Body of pancreas (tissue), 4 donors: ENCODE data around the gene BCL3. TPM values are rescaled to one million over a fixed set of nuclear protein-coding genes. Genes with fewer than 3 reads are reported as not detected.

ENCODE experiments used
- ATAC-seq: fragments of 150-250 bp; one replicate; pipeline ENCODE4 v1.9.1; 2016
- DNase-seq, 4 donors: peaks; one replicate each; pipeline ENCODE4 v3.0.0-alpha.2; 2019
- H3K27ac ChIP-seq, 4 donors: fragments of 200-600 bp; sonication (generic); 1 replicate in 3 of 4; 2 replicates in 1 of 4; pipeline versions ENCODE4 v1.5.1 to v1.6.1; 2016 to 2019; ENCODE audit warnings: mild to moderate bottlenecking in 1 of 4, mixed read lengths in 1 of 4, moderate library complexity in 1 of 4
- H3K27me3 ChIP-seq, 2 donors: fragments of 200-600 bp; sonication (generic); one replicate each; pipeline ENCODE4 v1.6.0; 2016; ENCODE audit warnings: mild to moderate bottlenecking in 1 of 2
- H3K36me3 ChIP-seq, 2 donors: fragments of 200-600 bp; sonication (generic); replicated peaks in 1 of 2; 2 replicates each; pipeline ENCODE4 v1.5.1; 2016; ENCODE audit warnings: low read depth in 2 of 2; ENCODE audit not compliant: insufficient read depth in 1 of 2
- H3K4me1 ChIP-seq: fragments of 200-600 bp; sonication (generic); one replicate; pipeline ENCODE4 v1.6.0; 2016
- H3K4me3 ChIP-seq, 2 donors: fragments of 200-600 bp; sonication (generic); 1 replicate in 1 of 2; 2 replicates in 1 of 2; pipeline ENCODE4 v1.5.1; 2016 to 2019
- H3K9me3 ChIP-seq, 3 donors: fragments of 200-600 bp; sonication (generic); 1 replicate in 2 of 3; 2 replicates in 1 of 3; pipeline ENCODE4 v1.5.1; 2016
- CTCF ChIP-seq, 7 experiments: fragments of 450-650 bp in 4 of 7; fragments of 200-600 bp in 3 of 7; sonication (generic) in 3 of 7; IDR thresholded peaks; one replicate each; pipeline ENCODE4 v1.5.1; 2016 to 2019; ENCODE audit warnings: antibody characterized with exemption in 7 of 7
- POLR2A ChIP-seq, 3 donors: fragments of 450-650 bp; IDR thresholded peaks; one replicate each; pipeline ENCODE4 v1.6.1; 2016; ENCODE audit warnings: antibody characterized with exemption in 3 of 3, mild to moderate bottlenecking in 2 of 3
- WGBS, 2 donors: methylation state at CpG; one replicate each; pipeline ENCODE4 v1.1.5; 2017; 5-methylcytosine and 5-hydroxymethylcytosine counted together
- intact Hi-C: fragments of 100-400 bp; cut with DNase I; formaldehyde crosslinking; loops from one replicate; pipeline ENCODE4 v1.15.1; 2023
- total RNA-seq, 2 donors: library from RNA; depleted of rRNA; stranded (reverse); fragments of >200 nt; gene quantifications; one replicate each; pipeline ENCODE4 v1.1.0, GENCODE V29; 2016

Gene BCL3
- total RNA-seq, 2 donors from 2014 or later: 26.2 to 72.5 TPM

DNA sequence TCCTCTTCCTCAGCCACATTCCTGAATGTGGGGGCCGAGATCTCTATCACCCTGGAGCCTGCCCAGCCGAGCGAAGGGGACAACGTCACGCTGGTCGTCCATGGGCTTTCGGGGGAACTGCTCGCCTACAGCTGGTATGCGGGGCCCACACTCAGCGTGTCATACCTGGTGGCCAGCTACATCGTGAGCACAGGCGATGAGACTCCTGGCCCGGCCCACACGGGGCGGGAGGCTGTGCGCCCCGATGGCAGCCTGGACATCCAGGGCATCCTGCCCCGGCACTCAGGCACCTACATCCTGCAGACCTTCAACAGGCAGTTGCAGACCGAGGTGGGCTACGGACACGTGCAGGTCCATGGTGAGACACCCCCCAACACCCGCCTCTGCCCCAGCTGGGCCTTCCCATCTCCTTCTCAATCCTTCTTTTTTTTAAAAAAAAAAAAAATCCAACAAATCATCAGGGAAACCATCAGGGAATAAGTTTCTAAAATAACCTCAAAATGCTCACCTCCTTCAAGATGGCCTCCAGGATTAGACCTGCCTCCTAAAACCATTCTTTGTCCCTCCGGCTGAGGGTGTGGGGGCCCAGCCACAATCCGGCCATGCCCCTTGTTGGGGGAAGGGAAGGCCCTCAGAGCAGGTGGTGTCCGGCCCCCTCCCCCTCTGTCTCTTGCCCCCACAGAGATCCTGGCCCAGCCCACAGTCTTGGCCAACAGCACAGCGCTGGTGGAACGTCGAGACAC is 45.0 kb upstream of the BCL3 start:
- intact Hi-C loops: no loop called here
- no peak overlapping the region for H3K27ac ChIP-seq
- no peak for ATAC-seq
- no peaks in the 10 kb centered on the region for H3K36me3 ChIP-seq
- no peaks in the 10 kb centered on the region for H3K9me3 ChIP-seq
- DNase-seq: no peak
- H3K4me1 ChIP-seq: peaks cover 3% of the 10 kb centered on the region
- H3K4me3 ChIP-seq: no peak overlapping the region
- H3K27me3 ChIP-seq: no peaks in the 10 kb centered on the region
- WGBS, 2 donors: 93 to 96% methylated on average over 7 to 28 of the region's 28 CpGs
- TF ChIP-seq POLR2A (IDR thresholded peaks at IDR 0.05): no peak
- no peak for TF ChIP-seq CTCF (IDR thresholded peaks at IDR 0.05)

- H3K27ac ChIP-seq: no peak overlapping the region
- no peaks in the 10 kb centered on the region for H3K9me3 ChIP-seq
- H3K4me3 ChIP-seq: no peak overlapping the region
- no peak for TF ChIP-seq POLR2A (IDR thresholded peaks at IDR 0.05)
- no peak for TF ChIP-seq CTCF (IDR thresholded peaks at IDR 0.05)
- H3K36me3 ChIP-seq: no peaks in the 10 kb centered on the region
- intact Hi-C loops: no loop called here
- H3K4me1 ChIP-seq: no peaks in the 10 kb centered on the region
- DNase-seq (no peak), ATAC-seq (no peak)
- H3K27me3 ChIP-seq: no peaks in the 10 kb centered on the region
- WGBS, 2 donors: 85 to 88% methylated on average over 1 of the region's 1 CpG
Measured at GRCh38 chr19:44704982-44705381, 43.5 kb upstream of the BCL3 start.

DNA sequence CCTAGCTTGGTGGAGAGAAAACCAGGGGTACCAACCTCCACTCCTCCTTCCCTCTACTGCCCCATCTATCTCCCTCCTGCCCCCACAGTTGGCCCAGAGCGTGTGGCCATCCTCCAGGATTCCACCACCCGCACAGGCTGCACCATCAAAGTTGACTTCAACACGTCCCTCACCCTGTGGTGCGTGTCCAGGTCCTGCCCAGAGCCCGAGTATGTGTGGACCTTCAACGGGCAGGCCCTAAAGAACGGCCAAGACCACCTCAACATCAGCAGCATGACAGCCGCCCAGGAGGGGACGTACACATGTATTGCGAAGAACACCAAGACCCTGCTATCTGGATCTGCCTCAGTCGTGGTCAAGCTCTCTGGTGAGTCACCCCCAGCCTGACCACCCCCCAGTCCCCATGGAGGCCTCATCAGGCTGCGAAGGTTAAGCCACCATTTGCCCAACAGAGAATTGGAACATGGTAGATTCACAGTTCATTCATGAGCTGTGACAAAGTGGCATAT is 43.0 kb upstream of the BCL3 start:
- Histone ChIP-seq H3K36me3 (no peaks in the 10 kb centered on the region), H3K27ac (no peak overlapping the region), H3K27me3 (no peaks in the 10 kb centered on the region), H3K4me3 (no peak overlapping the region), H3K4me1 (no peaks in the 10 kb centered on the region), H3K9me3 (no peaks in the 10 kb centered on the region)
- TF ChIP-seq POLR2A (IDR thresholded peaks at IDR 0.05): no peak
- TF ChIP-seq CTCF (IDR thresholded peaks at IDR 0.05): no peak
- ATAC-seq: no peak
- DNase-seq: no peak
- WGBS, 2 donors: 96 to 98% methylated on average over 7 to 12 of the region's 12 CpGs
- intact Hi-C loops: no loop called here

- ATAC-seq: no peak
- intact Hi-C loops: no loop called here
- DNase-seq: no peak
- H3K4me3 ChIP-seq: no peak overlapping the region
- WGBS, 2 donors: 93 to 100% methylated on average over 1 to 6 of the region's 6 CpGs
- no peaks in the 10 kb centered on the region for H3K36me3 ChIP-seq
- H3K27me3 ChIP-seq: no peaks in the 10 kb centered on the region
- H3K9me3 ChIP-seq: no peaks in the 10 kb centered on the region
- no peaks in the 10 kb centered on the region for H3K4me1 ChIP-seq
- TF ChIP-seq POLR2A (IDR thresholded peaks at IDR 0.05) (no peak), CTCF (IDR thresholded peaks at IDR 0.05) (no peak)
- H3K27ac ChIP-seq: no peak overlapping the region
Measured at GRCh38 chr19:44706506-44707236, 41.8 kb upstream of the BCL3 start.
